Mesenteric fat pad (tissue), 1 donor: ENCODE data around the gene ZCCHC3. TPM values are rescaled to one million over a fixed set of nuclear protein-coding genes. Genes with fewer than 3 reads are reported as not detected.
"Not testable (repeated sequence)": the region's sequence is repeated elsewhere in the genome, so short reads cannot be mapped to it uniquely, and the experiment has no call there.

ENCODE experiments used
- DNase-seq: peaks from one replicate; pipeline ENCODE4 v3.0.0-alpha.2; 2020; ENCODE audit warnings: low spot score
- long read RNA-seq: library from polyadenylated mRNA; unstranded; transcript quantifications from one replicate; pipeline ENCODE4 v2.0.0, GENCODE V29; 2020
- total RNA-seq: library from RNA; stranded (reverse); fragmentation: NEBNext Ultra II Directional; extraction: Animal tissue kit (Norgen Biotek cat#: 25700); gene quantifications from one replicate; pipeline ENCODE4 v1.2.1, GENCODE V29; 2021
- donor health status: DM: yes; HTN: yes; CAD: no.

ZCCHC3 gene
- 9.1 TPM for total RNA-seq
- long read RNA-seq: 0 reads

- DNase-seq: peak; percentile 95
These were observed at the start of gene ZCCHC3 for GRCh38 chr20:297098-297924. ZCCHC3 (plus strand) TSS chr20:297570; CDS start chr20:297587, 17 bp downstream.

GRCh38 chr20:251354-251753 lies 46.0 kb upstream of the ZCCHC3 start:
- DNase-seq: no peak

GRCh38 chr20:252801-253200 lies 44.6 kb upstream of the ZCCHC3 start:
- no peak for DNase-seq

- not testable (repeated sequence) for DNase-seq
These were observed 43.9 kb upstream of the ZCCHC3 start for GRCh38 chr20:253447-253846.

- DNase-seq: no peak
These were observed 40.0 kb upstream of the ZCCHC3 start, which contains the start of gene DEFB132 for GRCh38 chr20:257419-257818. DEFB132 (plus strand) TSS chr20:257724; CDS start chr20:257779, 55 bp downstream.

GRCh38 chr20:258269-258858 lies 39.0 kb upstream of the ZCCHC3 start:
- DNase-seq: no peak

- no peak for DNase-seq
These were observed 38.4 kb upstream of the ZCCHC3 start for GRCh38 chr20:258963-259362.

GRCh38 chr20:259981-260380 lies 37.4 kb upstream of the ZCCHC3 start:
- no peak for DNase-seq

- no peak for DNase-seq
These were observed 33.7 kb upstream of the ZCCHC3 start for GRCh38 chr20:263701-264100.

- peak; percentile 96 for DNase-seq
These were observed 30.5 kb upstream of the ZCCHC3 start for GRCh38 chr20:266596-267562.

GRCh38 chr20:270517-270916 lies 26.9 kb upstream of the ZCCHC3 start:
- no peak for DNase-seq

- DNase-seq: no peak
These were observed 26.3 kb upstream of the ZCCHC3 start for GRCh38 chr20:271069-271468.

GRCh38 chr20:271528-271927 lies 25.8 kb upstream of the ZCCHC3 start:
- DNase-seq: peak; percentile 6

GRCh38 chr20:272718-273117 lies 24.7 kb upstream of the ZCCHC3 start:
- peak; percentile 24 for DNase-seq

GRCh38 chr20:273884-274283 lies 23.5 kb upstream of the ZCCHC3 start:
- no peak for DNase-seq

- peak; percentile 59 for DNase-seq
These were observed 21.6 kb upstream of the ZCCHC3 start for GRCh38 chr20:275791-276190.

- DNase-seq: peak; percentile 78
These were observed 20.5 kb upstream of the ZCCHC3 start for GRCh38 chr20:276620-277495.

- DNase-seq: no peak
These were observed 19.9 kb upstream of the ZCCHC3 start for GRCh38 chr20:277496-277781.

GRCh38 chr20:278181-278580 lies 19.2 kb upstream of the ZCCHC3 start:
- DNase-seq: peak; percentile 59
